A549 (cell line): ENCODE data around the gene SLC25A26. TPM values are rescaled to one million over a fixed set of nuclear protein-coding genes. Genes with fewer than 3 reads are reported as not detected.

Source experiments
- ATAC-seq, 2 experiments: fragments of 200-7000 bp in 1 of 2; fragments of >200 bp in 1 of 2; cut with Nextera tagmentation in 1 of 2; cut with Tn5 transposase in 1 of 2; 3 replicates each; pipeline versions ENCODE4 v1.8.0 to v1.9.1; 2018 to 2020; ENCODE audit warnings: mild to moderate bottlenecking in 1 of 2, moderate library complexity in 1 of 2
- CTCF ChIA-PET: fragments of 300-600 bp; sonication (Branson Sonifier 250); formaldehyde crosslinking; extraction: SDS; loops from one replicate; lab custom pipeline; 2021; ENCODE audit warnings: antibody characterized with exemption, inconsistent platforms; lab: Yijun Ruan, JAX
- POLR2A ChIA-PET: fragments of 350-600 bp; formaldehyde crosslinking; extraction: SDS; loops from one replicate; lab custom pipeline; 2021; ENCODE audit warnings: antibody characterized with exemption, inconsistent platforms; lab: Yijun Ruan, JAX
- DNase-seq, 2 experiments: peaks; one replicate each; pipeline versions ENCODE4 v3.0.0 to v3.0.0-alpha.2; 2011 to 2016; ENCODE audit warnings: low read depth in 1 of 2, low spot score in 1 of 2
- FAIRE-seq: peaks from 2 replicates; lab custom pipeline; 2011; peaks lifted over from hg19 to GRCh38; lab: Jason Lieb, UNC
- H3K27ac ChIP-seq, 2 experiments: fragments of >200 bp; sonication (Bioruptor Twin); formaldehyde crosslinking; 3 replicates each; pipeline ENCODE4 v1.5.1; 2016 to 2017
- H3K4me1 ChIP-seq: fragments of >200 bp; sonication (Bioruptor Twin); formaldehyde crosslinking; 3 replicates; pipeline ENCODE4 v1.6.1; 2016
- H3K4me2 ChIP-seq: fragments of >200 bp; sonication (Bioruptor Twin); formaldehyde crosslinking; 3 replicates; pipeline ENCODE4 v1.6.1; 2016
- H3K4me3 ChIP-seq: fragments of >200 bp; sonication (Bioruptor Twin); formaldehyde crosslinking; 3 replicates; pipeline ENCODE4 v1.5.1; 2016
- H3K9me3 ChIP-seq: fragments of >200 bp; sonication (Bioruptor Twin); formaldehyde crosslinking; 3 replicates; pipeline ENCODE4 v1.6.1; 2016
- ATOH8 ChIP-seq: fragments of 250-450 bp; sonication (Bioruptor Pico); IDR thresholded peaks from 2 replicates; pipeline ENCODE4 v1.5.0; 2020; ENCODE audit warnings: low read depth, mild to moderate bottlenecking, moderate library complexity
- BCL3 ChIP-seq: fragments of >200 bp; sonication (Bioruptor Twin); formaldehyde crosslinking; IDR thresholded peaks from 3 replicates; pipeline ENCODE4 v1.6.1; 2016
- BHLHE40 ChIP-seq: IDR thresholded peaks from 2 replicates; pipeline ENCODE4 v1.6.1; 2012; ENCODE audit warnings: low read depth, low read length, inconsistent platforms
- CBX8 ChIP-seq: fragments of 200-600 bp; sonication (generic); IDR thresholded peaks from 2 replicates; pipeline ENCODE4 v1.6.1; 2016
- EHMT2 ChIP-seq: fragments of 200-600 bp; sonication (generic); IDR thresholded peaks from 2 replicates; pipeline ENCODE4 v1.6.1; 2016; ENCODE audit warnings: antibody characterized with exemption, low read depth, mild to moderate bottlenecking, moderate library complexity
- FOSL2 ChIP-seq, 2 experiments: fragments of 450-650 bp in 1 of 2; fragments of >200 bp in 1 of 2; sonication (Bioruptor Twin) in 1 of 2; formaldehyde crosslinking; IDR thresholded peaks; 2 replicates each; pipeline versions ENCODE4 v1.5.0 to v1.6.1; 2016 to 2020; ENCODE audit warnings: mild to moderate bottlenecking in 1 of 2, moderate library complexity in 1 of 2
- FOXS1 ChIP-seq: fragments of 250-450 bp; sonication (Bioruptor Pico); IDR thresholded peaks from 2 replicates; pipeline ENCODE4 v1.5.0; 2020; ENCODE audit warnings: mild to moderate bottlenecking, moderate library complexity
- GATA3 ChIP-seq: IDR thresholded peaks from 2 replicates; pipeline ENCODE4 v1.6.1; 2012; ENCODE audit warnings: borderline replicate concordance
- HOXA7 ChIP-seq: fragments of 250-450 bp; sonication (Bioruptor Pico); IDR thresholded peaks from 2 replicates; pipeline ENCODE4 v1.5.0; 2020; ENCODE audit warnings: mild to moderate bottlenecking, moderate library complexity
- HOXB13 ChIP-seq: fragments of 250-450 bp; sonication (Bioruptor Pico); IDR thresholded peaks from 2 replicates; pipeline ENCODE4 v1.5.0; 2020; ENCODE audit warnings: low read depth, mild to moderate bottlenecking, moderate library complexity
- JUN ChIP-seq, 2 experiments: fragments of >200 bp; sonication (Bioruptor Twin); formaldehyde crosslinking; IDR thresholded peaks; 2 replicates in 1 of 2; 3 replicates in 1 of 2; pipeline ENCODE4 v1.6.1; 2016 to 2017
- KDM5A ChIP-seq: fragments of 200-600 bp; sonication (generic); IDR thresholded peaks from 2 replicates; pipeline ENCODE4 v1.6.1; 2016; ENCODE audit warnings: antibody characterized with exemption, mild to moderate bottlenecking
- MAX ChIP-seq: IDR thresholded peaks from 2 replicates; pipeline ENCODE4 v1.6.1; 2012
- NFE2L2 ChIP-seq: fragments of 150-350 bp; conservative IDR thresholded peaks from 2 replicates; pipeline ENCODE4 v1.6.1; 2014; ENCODE audit warnings: low read length
- PBX3 ChIP-seq: IDR thresholded peaks from 2 replicates; pipeline ENCODE4 v1.6.1; 2012
- PHF8 ChIP-seq: fragments of 200-600 bp; sonication (generic); IDR thresholded peaks from 2 replicates; pipeline ENCODE4 v1.6.1; 2016; ENCODE audit warnings: low read depth, mild to moderate bottlenecking, antibody characterized with exemption, moderate library complexity, borderline replicate concordance
- POLR2AphosphoS2 ChIP-seq: conservative IDR thresholded peaks from 2 replicates; pipeline ENCODE4 v1.6.1; 2012; ENCODE audit warnings: low read length, improper control_type of control experiment, inconsistent platforms
- RAD21 ChIP-seq, 2 experiments: fragments of >200 bp in 1 of 2; sonication (Bioruptor Twin) in 1 of 2; formaldehyde crosslinking in 1 of 2; IDR thresholded peaks in 1 of 2; conservative IDR thresholded peaks in 1 of 2; 2 replicates in 1 of 2; 3 replicates in 1 of 2; pipeline ENCODE4 v1.6.1; 2012 to 2018; ENCODE audit warnings: inconsistent platforms in 1 of 2
- RCOR1 ChIP-seq: fragments of 150-350 bp; IDR thresholded peaks from 2 replicates; pipeline ENCODE4 v1.6.1; 2014; ENCODE audit warnings: antibody characterized with exemption, low read length, low read depth
- RFX5 ChIP-seq: fragments of 450-650 bp; IDR thresholded peaks from 2 replicates; pipeline ENCODE4 v1.7.1; 2014; ENCODE audit warnings: antibody characterized with exemption, mild to moderate bottlenecking, moderate library complexity
- RNF2 ChIP-seq: fragments of 200-600 bp; sonication (generic); IDR thresholded peaks from 2 replicates; pipeline ENCODE4 v1.6.1; 2016; ENCODE audit warnings: low read depth, mild to moderate bottlenecking, antibody characterized with exemption, moderate library complexity, borderline replicate concordance
- SREBF2 ChIP-seq: fragments of 450-650 bp; IDR thresholded peaks from 2 replicates; pipeline ENCODE4 v1.6.1; 2014; ENCODE audit warnings: mild to moderate bottlenecking, moderate library complexity
- TP53 ChIP-seq: fragments of 250-450 bp; sonication (Bioruptor Pico); IDR thresholded peaks from 2 replicates; pipeline ENCODE4 v1.5.0; 2021; ENCODE audit warnings: mild to moderate bottlenecking, moderate library complexity
- ZC3H11A ChIP-seq: fragments of 450-650 bp; IDR thresholded peaks from 2 replicates; pipeline ENCODE4 v1.6.1; 2014; ENCODE audit warnings: antibody characterized with exemption, mild to moderate bottlenecking
- ZFP36 ChIP-seq: fragments of 450-650 bp; IDR thresholded peaks from 2 replicates; pipeline ENCODE4 v1.6.1; 2014; ENCODE audit warnings: borderline replicate concordance; ENCODE audit not compliant: partially characterized antibody
- ZNF302 ChIP-seq: fragments of 250-450 bp; sonication (Bioruptor Pico); IDR thresholded peaks from 2 replicates; pipeline ENCODE4 v1.9.0; 2021; ENCODE audit warnings: inconsistent platforms, mild to moderate bottlenecking, moderate library complexity
- WGBS: methylation state at CpG from one replicate; pipeline ENCODE4 v1.1.6; 2017; ENCODE audit errors: missing lambda C conversion rate; 5-methylcytosine and 5-hydroxymethylcytosine counted together
- polyA plus RNA-seq, 4 experiments: library from polyadenylated mRNA; depleted of rRNA in 3 of 4; stranded (reverse); fragments of >200 nt; fragmentation: RNase III in 1 of 4; extraction: RNeasy Plus Mini Kit Qiagen cat#74134 plus additional on column Dnase treatment in 1 of 4; gene quantifications; 2 replicates in 3 of 4; 3 replicates in 1 of 4; pipeline ENCODE4 v1.2.3, GENCODE V29; 2011 to 2017

The SLC25A26 gene
- polyA plus RNA-seq, 2 of the 4 experiments (the other 2 are of a cell fraction), result 13.0 to 30.5 TPM

- TF ChIP-seq GATA3 (no peak), ZFP36 (no peak), SREBF2 (no peak), FOSL2 (IDR thresholded peaks at IDR 0.05) (no peak), FOSL2 (CRISPR knock-in tag; IDR thresholded peaks at IDR 0.05) (no peak), EHMT2 (no peak), PBX3 (no peak), NFE2L2 (no peak), RNF2 (no peak), POLR2AphosphoS2 (no peak), ZC3H11A (no peak), RCOR1 (no peak), ATOH8 (CRISPR knock-in tag) (no peak)
- H3K27ac ChIP-seq, result no peak overlapping the region
- FAIRE-seq (no peak), ATAC-seq (no peak), DNase-seq (no peak)
- H3K4me3 ChIP-seq, result no peak overlapping the region
- H3K4me1 ChIP-seq, result no peaks in the 10 kb centered on the region
- no peaks in the 10 kb centered on the region for H3K9me3 ChIP-seq
- no peak overlapping the region for H3K4me2 ChIP-seq
- WGBS, result 100% methylated on average over 2 of the region's 3 CpGs
- CTCF ChIA-PET, result interaction anchor here (1.0 to 1.4 kb wide), 2 partner anchors 10 to 15 kb away, joined by 3 to 5 read pairs; no protein-coding TSS in a partner anchor
- POLR2A ChIA-PET, result no interaction called here
Observed at GRCh38 chr3:66392512-66392911, 171.7 kb downstream of the SLC25A26 start.

- Histone ChIP-seq H3K9me3 (no peaks in the 10 kb centered on the region), H3K27ac (no peak overlapping the region), H3K4me3 (no peak overlapping the region), H3K4me1 (no peaks in the 10 kb centered on the region), H3K4me2 (no peak overlapping the region)
- ChIA-PET CTCF (interaction anchor here (1.0 to 1.4 kb wide), 2 partner anchors 9 to 15 kb away, joined by 3 to 5 read pairs; no protein-coding TSS in a partner anchor), POLR2A (no interaction called here)
- no peak for ATAC-seq
- no peak for FAIRE-seq
- DNase-seq, result no peak
- no peak for TF ChIP-seq TP53 (CRISPR knock-in tag)
- no peak for TF ChIP-seq SREBF2
- TF ChIP-seq ZNF302 (CRISPR knock-in tag), result no peak
- TF ChIP-seq KDM5A, result no peak
- no peak for TF ChIP-seq BHLHE40
- TF ChIP-seq RFX5, result no peak
- TF ChIP-seq MAX, result no peak
- TF ChIP-seq FOXS1, result no peak
- TF ChIP-seq CBX8, result no peak
- no peak for TF ChIP-seq POLR2AphosphoS2
- TF ChIP-seq JUN (IDR thresholded peaks at IDR 0.05), result no peak
- TF ChIP-seq PHF8, result no peak
- no peak for TF ChIP-seq RNF2
- TF ChIP-seq ATOH8 (CRISPR knock-in tag), result no peak
- TF ChIP-seq HOXA7 (CRISPR knock-in tag), result no peak
- TF ChIP-seq HOXB13, result no peak
- no peak for TF ChIP-seq BCL3
- TF ChIP-seq FOSL2 (IDR thresholded peaks at IDR 0.05), result no peak
- TF ChIP-seq FOSL2 (CRISPR knock-in tag; IDR thresholded peaks at IDR 0.05), result no peak
- no peak for TF ChIP-seq RAD21 (conservative IDR thresholded peaks at IDR 0.05 in 1 of 2, IDR thresholded peaks at IDR 0.05 in 1 of 2)
- TF ChIP-seq ZFP36, result no peak
- 100% methylated on average over 2 of the region's 2 CpGs for WGBS
Observed at GRCh38 chr3:66392966-66393332, 172.1 kb downstream of the SLC25A26 start.
